Adrenal gland (tissue), 12 donors: ENCODE data around the gene TAF11L12. TPM values are rescaled to one million over a fixed set of nuclear protein-coding genes. Genes with fewer than 3 reads are reported as not detected.
"Not testable (repeated sequence)": the region's sequence is repeated elsewhere in the genome, so short reads cannot be mapped to it uniquely, and the experiment has no call there.

Experiments
- DNase-seq, 7 donors: peaks; one replicate each; pipeline ENCODE4 v3.0.0-alpha.2; 2019 to 2020
- H3K27ac ChIP-seq, 5 donors: fragments of 200-600 bp; sonication (generic) in 4 of 5; 1 replicate in 3 of 5; 2 replicates in 2 of 5; pipeline versions ENCODE4 v1.5.1 to v1.8.0; 2016 to 2020; ENCODE audit warnings: mild to moderate bottlenecking in 1 of 5
- H3K27me3 ChIP-seq: fragments of 200-600 bp; 2 replicates; pipeline ENCODE4 v1.8.0; 2021
- H3K36me3 ChIP-seq, 2 donors: fragments of 200-600 bp; replicated peaks in 1 of 2; 1 replicate in 1 of 2; 2 replicates in 1 of 2; pipeline versions ENCODE4 v1.5.1 to v1.8.0; 2018 to 2022
- H3K4me1 ChIP-seq, 2 donors: fragments of 200-600 bp; replicated peaks in 1 of 2; 1 replicate in 1 of 2; 2 replicates in 1 of 2; pipeline versions ENCODE4 v1.5.1 to v1.8.0; 2018 to 2021
- H3K4me3 ChIP-seq, 4 donors: fragments of 200-600 bp; sonication (generic) in 3 of 4; one replicate each; pipeline ENCODE4 v1.5.1; 2016 to 2018
- H3K9me3 ChIP-seq, 3 donors: fragments of 200-600 bp; sonication (generic) in 1 of 3; replicated peaks in 1 of 3; 1 replicate in 2 of 3; 2 replicates in 1 of 3; pipeline versions ENCODE4 v1.5.1 to v1.8.0; 2016 to 2021
- POLR2A ChIP-seq, 2 donors: fragments of 450-650 bp; IDR thresholded peaks; one replicate each; pipeline ENCODE4 v1.6.1; 2017; ENCODE audit warnings: antibody characterized with exemption in 2 of 2, mild to moderate bottlenecking in 2 of 2, moderate library complexity in 1 of 2
- WGBS, 4 donors: extraction: QIAGEN DNeasy Blood & Tissue Kit in 2 of 4; methylation state at CpG; one replicate each; pipeline versions ENCODE4 v1.1.5 to v1.1.7; 2013 to 2017; 5-methylcytosine and 5-hydroxymethylcytosine counted together
- intact Hi-C, 2 donors: fragments of 100-400 bp; cut with DNase I; formaldehyde crosslinking; loops; one replicate each; pipeline versions ENCODE4 v1.14.1 to v1.15.0; 2022 to 2023
- polyA plus RNA-seq, 3 donors: library from polyadenylated mRNA; stranded (reverse); fragments of 200-250 nt in 2 of 3; fragments of 350-450 nt in 1 of 3; fragmentation: Illumina TruSeq in 1 of 3; extraction: RNeasy Lipid Tissue Mini Kit (QIAGEN cat#74804) in 1 of 3; gene quantifications; one replicate each; pipeline ENCODE4 v1.2.3, GENCODE V29; 2013 to 2014
- small RNA-seq, 2 donors: library from RNA; depleted of rRNA; stranded (forward); fragments of <200 nt; gene quantifications; one replicate each; pipeline ENCODE3, GENCODE V24; 2016
- total RNA-seq, 9 donors: library from RNA; depleted of rRNA in 4 of 9; stranded (reverse); fragments of >200 nt in 4 of 9; fragments of 120-200 nt in 1 of 9; fragmentation: NEBNext Ultra II Directional in 1 of 9; extraction: Animal tissue kit (Norgen Biotek cat#: 25700) in 1 of 9; gene quantifications; one replicate each; pipeline versions ENCODE4 v1.1.0 to v1.2.4, GENCODE V29; 2013 to 2023
- TF ChIP-seq, protein P1 (sequence below), 6 experiments: fragments of 450-650 bp in 4 of 6; fragments of 200-600 bp in 2 of 6; sonication (generic) in 1 of 6; IDR thresholded peaks; 1 replicate in 5 of 6; 2 replicates in 1 of 6; pipeline versions ENCODE4 v1.5.1 to v1.8.0; 2016 to 2021; ENCODE audit warnings: antibody characterized with exemption in 6 of 6, mild to moderate bottlenecking in 2 of 6, moderate library complexity in 1 of 6
- donor health status: healthy with polysubstance abuse.
- donor health status: Bipolar disorder and iron deficiency.
- donor health status: DM: yes; HTN: yes; CAD: no.
- donor health status: DM: no; HTN: no; CAD: no.
- donor health status: DM: no; HTN: no; CAD: no.
- donor health status: DM: yes; HTN: yes; CAD: no.

The TAF11L12 gene
- total and polyA plus RNA-seq, 12 donors = not detected

GRCh38 chr5:17634160-17634559 lies 24.0 kb downstream of the TAF11L12 start, which contains the start of gene TAF11L14:
TAF11L14 (plus strand) TSS chr5:17634460.
- Histone ChIP-seq H3K27ac (no peak within 1 kb of the TSS), H3K36me3 (no peaks in the 10 kb centered on the region), H3K4me1 (no peaks in the 10 kb centered on the region), H3K4me3 (no peak within 1 kb of the TSS), H3K27me3 (no peaks in the 10 kb centered on the region), H3K9me3 (no peaks in the 10 kb centered on the region)
- 75 to 87% (median 79%) methylated on average over 2 to 5 of the region's 5 CpGs for whole genome bisulfite sequencing, 4 donors
- DNase-seq = no peak
- TF ChIP-seq, protein P1, sequence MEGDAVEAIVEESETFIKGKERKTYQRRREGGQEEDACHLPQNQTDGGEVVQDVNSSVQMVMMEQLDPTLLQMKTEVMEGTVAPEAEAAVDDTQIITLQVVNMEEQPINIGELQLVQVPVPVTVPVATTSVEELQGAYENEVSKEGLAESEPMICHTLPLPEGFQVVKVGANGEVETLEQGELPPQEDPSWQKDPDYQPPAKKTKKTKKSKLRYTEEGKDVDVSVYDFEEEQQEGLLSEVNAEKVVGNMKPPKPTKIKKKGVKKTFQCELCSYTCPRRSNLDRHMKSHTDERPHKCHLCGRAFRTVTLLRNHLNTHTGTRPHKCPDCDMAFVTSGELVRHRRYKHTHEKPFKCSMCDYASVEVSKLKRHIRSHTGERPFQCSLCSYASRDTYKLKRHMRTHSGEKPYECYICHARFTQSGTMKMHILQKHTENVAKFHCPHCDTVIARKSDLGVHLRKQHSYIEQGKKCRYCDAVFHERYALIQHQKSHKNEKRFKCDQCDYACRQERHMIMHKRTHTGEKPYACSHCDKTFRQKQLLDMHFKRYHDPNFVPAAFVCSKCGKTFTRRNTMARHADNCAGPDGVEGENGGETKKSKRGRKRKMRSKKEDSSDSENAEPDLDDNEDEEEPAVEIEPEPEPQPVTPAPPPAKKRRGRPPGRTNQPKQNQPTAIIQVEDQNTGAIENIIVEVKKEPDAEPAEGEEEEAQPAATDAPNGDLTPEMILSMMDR (IDR thresholded peaks at IDR 0.05) = no peak
- TF ChIP-seq POLR2A (IDR thresholded peaks at IDR 0.05) = no peak
- intact Hi-C loops = no loop called here

DNA sequence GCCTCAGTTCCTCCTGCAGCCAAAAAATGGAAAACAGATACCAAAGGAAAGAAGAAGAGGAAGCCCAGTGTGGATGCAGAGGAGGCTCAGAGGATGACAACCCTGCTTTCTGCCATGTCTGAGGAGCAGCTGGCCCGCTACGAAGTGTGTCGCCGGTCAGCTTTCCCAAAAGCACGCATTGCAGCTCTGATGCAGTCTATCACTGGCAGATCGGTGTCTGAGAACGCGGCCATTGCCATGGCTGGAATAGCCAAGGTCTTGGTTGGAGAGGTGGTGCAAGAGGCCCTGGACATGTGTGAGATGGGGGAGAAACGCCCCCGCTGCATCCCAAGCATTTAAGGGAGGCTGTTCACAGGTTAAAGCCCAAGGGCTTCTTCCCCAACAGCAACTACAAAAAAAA lies 39.0 kb downstream of the TAF11L12 start:
- not testable (repeated sequence) for H3K4me3 ChIP-seq

DNA sequence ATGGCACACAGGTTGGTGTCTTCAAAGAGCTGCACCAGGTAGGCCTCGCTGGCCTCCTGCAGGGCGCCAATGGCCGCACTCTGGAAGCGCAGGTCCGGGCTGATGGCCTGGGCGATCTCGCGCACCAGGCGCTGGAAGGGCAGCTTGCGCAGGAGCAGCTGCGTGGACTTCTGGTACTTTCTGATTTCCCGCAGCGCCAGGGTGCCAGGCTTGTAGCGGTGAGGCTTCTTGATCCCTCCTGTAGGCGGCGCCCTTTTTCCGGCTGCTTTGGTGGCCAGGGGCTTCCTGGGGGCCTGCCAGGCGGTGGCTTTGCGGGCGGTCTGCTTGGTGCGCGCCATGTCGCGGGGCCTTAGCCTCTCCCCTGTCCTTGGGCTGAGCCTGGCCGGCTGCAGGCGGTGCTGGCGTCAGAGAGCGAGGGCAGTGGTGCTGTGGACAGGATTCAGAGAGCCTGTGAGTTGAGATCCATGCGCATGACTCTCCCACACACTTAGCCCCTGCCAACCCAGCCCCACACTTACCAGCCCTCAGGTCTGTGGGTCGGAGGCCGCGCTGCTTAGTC lies 45.1 kb downstream of the TAF11L12 start:
- H3K4me3 ChIP-seq, H3K27me3 ChIP-seq, H3K36me3 ChIP-seq, H3K9me3 ChIP-seq, H3K4me1 ChIP-seq, H3K27ac ChIP-seq, DNase-seq, intact Hi-C loops: not testable (repeated sequence)
- WGBS, 4 donors = 88 to 96% (median 94%) methylated on average over 5 to 32 of the region's 32 CpGs

More for the DNA sequence above, 39.0 kb downstream of the TAF11L12 start:
- intact Hi-C loops, H3K4me1 ChIP-seq, H3K9me3 ChIP-seq, H3K36me3 ChIP-seq, H3K27ac ChIP-seq, H3K27me3 ChIP-seq, DNase-seq: not testable (repeated sequence)
- 79 to 89% (median 85%) methylated on average over 10 of the region's 10 CpGs for WGBS, 4 donors

GRCh38 chr5:17655921-17656320 lies 45.7 kb downstream of the TAF11L12 start:
- Histone ChIP-seq H3K4me1 (no peaks in the 10 kb centered on the region), H3K9me3 (no peaks in the 10 kb centered on the region), H3K4me3 (no peak overlapping the region), H3K27me3 (no peaks in the 10 kb centered on the region), H3K27ac (no peak overlapping the region), H3K36me3 (no peaks in the 10 kb centered on the region)
- 63 to 71% (median 69%) methylated on average over 6 of the region's 6 CpGs for WGBS, 4 donors
- intact Hi-C loops = no loop called here
- TF ChIP-seq, protein P1 (IDR thresholded peaks at IDR 0.05) = no peak
- TF ChIP-seq POLR2A (IDR thresholded peaks at IDR 0.05) = no peak
- no peak for DNase-seq

Small RNA genes lying within 50 kb of the gene (small RNA-seq; reads per million reads assigned to genes)
- 0 reads per million in 2 donors for gene AC233724.1
- 0 reads per million in 2 donors for gene AC233724.2
- 0 reads per million in 2 donors for gene AC233724.3
- gene AC233724.4 = 0 reads per million in 2 donors
- 0 reads per million in 2 donors for gene AC233724.6
- 0 reads per million in 2 donors for gene AC233724.7

Other genes starting within 250 kb of the TAF11L12 start
- not detected for gene TAF11L2, start 112.2 kb upstream of the TAF11L12 start, total RNA-seq
- not detected for gene TAF11L2, start 112.2 kb upstream of the TAF11L12 start, polyA plus RNA-seq
- gene TAF11L3, start 92.0 kb upstream of the TAF11L12 start, total RNA-seq = not detected
- gene TAF11L3, start 92.0 kb upstream of the TAF11L12 start, polyA plus RNA-seq = not detected
- not detected for gene TAF11L4, start 88.6 kb upstream of the TAF11L12 start, total RNA-seq
- gene TAF11L4, start 88.6 kb upstream of the TAF11L12 start, polyA plus RNA-seq = not detected
- not detected for gene TAF11L5, start 85.2 kb upstream of the TAF11L12 start, total RNA-seq
- not detected for gene TAF11L5, start 85.2 kb upstream of the TAF11L12 start, polyA plus RNA-seq
- not detected for gene TAF11L6, start 81.7 kb upstream of the TAF11L12 start, total RNA-seq
- not detected for gene TAF11L6, start 81.7 kb upstream of the TAF11L12 start, polyA plus RNA-seq
- not detected for gene TAF11L7, start 24.6 kb upstream of the TAF11L12 start, total RNA-seq
- gene TAF11L7, start 24.6 kb upstream of the TAF11L12 start, polyA plus RNA-seq = not detected
- not detected for gene TAF11L8, start 19.4 kb upstream of the TAF11L12 start, total RNA-seq
- gene TAF11L8, start 19.4 kb upstream of the TAF11L12 start, polyA plus RNA-seq = not detected
- gene TAF11L9, start 16.0 kb upstream of the TAF11L12 start, total RNA-seq = not detected
- gene TAF11L9, start 16.0 kb upstream of the TAF11L12 start, polyA plus RNA-seq = not detected
- not detected for gene TAF11L10, start 12.6 kb upstream of the TAF11L12 start, total RNA-seq
- gene TAF11L10, start 12.6 kb upstream of the TAF11L12 start, polyA plus RNA-seq = not detected
- not detected for gene TAF11L11, start 6.2 kb upstream of the TAF11L12 start, total RNA-seq
- not detected for gene TAF11L11, start 6.2 kb upstream of the TAF11L12 start, polyA plus RNA-seq
- gene TAF11L13, start 21.7 kb downstream of the TAF11L12 start, total RNA-seq = not detected
- gene TAF11L13, start 21.7 kb downstream of the TAF11L12 start, polyA plus RNA-seq = not detected
- gene TAF11L14, start 24.1 kb downstream of the TAF11L12 start, total RNA-seq = not detected
- not detected for gene TAF11L14, start 24.1 kb downstream of the TAF11L12 start, polyA plus RNA-seq